Fibroblast of villous mesenchyme (primary cell): Measurements from ENCODE around the gene U2AF2. TPM values are rescaled to one million over a fixed set of nuclear protein-coding genes. Genes with fewer than 3 reads are reported as not detected.

ENCODE experiments used
- DNase-seq: peaks from one replicate; pipeline ENCODE4 v3.0.0-alpha.2; 2010; ENCODE audit warnings: low read depth
- H3K4me3 ChIP-seq: 2 replicates; pipeline ENCODE4 v1.5.1; 2011; ENCODE audit warnings: low read depth, mild to moderate bottlenecking, low read length
- total RNA-seq: library from RNA; depleted of rRNA; stranded (reverse); fragments of >200 nt; gene quantifications from 2 replicates; pipeline ENCODE4 v1.2.3, GENCODE V29; 2012
- TF ChIP-seq, protein P1 (sequence below): IDR thresholded peaks from 2 replicates; pipeline ENCODE4 v1.5.1; 2012; ENCODE audit warnings: low read depth, mild to moderate bottlenecking, low read length; ENCODE audit not compliant: insufficient read depth

The U2AF2 gene
- total RNA-seq, 1 donor, result 111 TPM

DNA sequence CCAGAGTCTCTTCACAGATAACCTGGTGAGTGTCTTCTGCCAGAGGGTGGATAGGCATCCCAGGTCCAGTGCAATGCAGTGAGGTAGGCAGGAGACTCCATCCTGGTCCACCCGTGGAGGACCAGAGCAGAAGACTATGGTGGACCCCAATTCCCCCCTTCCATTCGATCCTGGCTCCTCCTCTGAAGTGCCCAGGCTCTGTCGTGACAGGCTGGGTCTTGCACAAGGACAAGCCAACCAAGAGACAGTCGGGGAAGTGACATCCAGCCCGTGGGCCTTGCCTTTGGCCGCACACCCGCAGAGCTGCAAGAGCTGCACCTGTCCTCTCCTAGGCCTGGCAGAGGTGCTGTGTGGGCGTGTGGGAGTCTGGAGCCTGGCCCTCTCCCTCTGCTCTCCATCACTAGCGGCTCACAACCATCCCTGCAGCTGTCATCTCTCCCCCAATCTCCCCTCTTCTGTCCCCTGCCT lies 33.6 kb upstream of the U2AF2 start:
- DNase-seq, result no peak
- TF ChIP-seq, protein P1, sequence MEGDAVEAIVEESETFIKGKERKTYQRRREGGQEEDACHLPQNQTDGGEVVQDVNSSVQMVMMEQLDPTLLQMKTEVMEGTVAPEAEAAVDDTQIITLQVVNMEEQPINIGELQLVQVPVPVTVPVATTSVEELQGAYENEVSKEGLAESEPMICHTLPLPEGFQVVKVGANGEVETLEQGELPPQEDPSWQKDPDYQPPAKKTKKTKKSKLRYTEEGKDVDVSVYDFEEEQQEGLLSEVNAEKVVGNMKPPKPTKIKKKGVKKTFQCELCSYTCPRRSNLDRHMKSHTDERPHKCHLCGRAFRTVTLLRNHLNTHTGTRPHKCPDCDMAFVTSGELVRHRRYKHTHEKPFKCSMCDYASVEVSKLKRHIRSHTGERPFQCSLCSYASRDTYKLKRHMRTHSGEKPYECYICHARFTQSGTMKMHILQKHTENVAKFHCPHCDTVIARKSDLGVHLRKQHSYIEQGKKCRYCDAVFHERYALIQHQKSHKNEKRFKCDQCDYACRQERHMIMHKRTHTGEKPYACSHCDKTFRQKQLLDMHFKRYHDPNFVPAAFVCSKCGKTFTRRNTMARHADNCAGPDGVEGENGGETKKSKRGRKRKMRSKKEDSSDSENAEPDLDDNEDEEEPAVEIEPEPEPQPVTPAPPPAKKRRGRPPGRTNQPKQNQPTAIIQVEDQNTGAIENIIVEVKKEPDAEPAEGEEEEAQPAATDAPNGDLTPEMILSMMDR, result no peak
- no peak overlapping the region for H3K4me3 ChIP-seq

DNA sequence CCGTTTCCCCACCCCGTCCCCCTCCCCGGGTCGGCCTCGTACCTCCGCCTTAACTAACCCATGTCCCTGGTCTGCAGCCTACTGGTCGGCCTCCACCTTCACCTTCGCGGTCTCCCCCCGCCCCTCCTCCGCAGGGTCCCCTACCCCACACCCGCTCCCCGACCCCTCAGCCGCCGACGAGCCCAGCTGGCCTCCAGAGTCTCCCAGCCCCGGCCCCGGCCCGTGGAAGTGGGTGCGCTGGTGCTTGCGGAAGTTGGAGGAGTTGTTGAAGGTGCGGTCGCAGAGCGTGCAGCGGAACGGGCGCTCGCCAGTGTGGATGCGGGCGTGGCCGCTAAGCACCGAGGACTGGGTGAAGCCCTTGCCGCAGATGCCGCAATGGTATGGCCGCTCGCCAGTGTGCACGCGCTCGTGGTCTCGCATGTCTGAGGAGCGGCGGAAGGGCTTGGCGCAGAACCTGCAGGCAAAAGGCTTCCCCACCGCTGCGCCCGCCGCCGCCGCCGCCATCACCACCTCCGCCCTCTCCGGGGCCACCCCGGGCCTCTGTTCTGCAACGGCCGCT lies 33.1 kb upstream of the U2AF2 start:
- TF ChIP-seq, protein P1, result no peak
- DNase-seq, result no peak
- no peak overlapping the region for H3K4me3 ChIP-seq

DNA sequence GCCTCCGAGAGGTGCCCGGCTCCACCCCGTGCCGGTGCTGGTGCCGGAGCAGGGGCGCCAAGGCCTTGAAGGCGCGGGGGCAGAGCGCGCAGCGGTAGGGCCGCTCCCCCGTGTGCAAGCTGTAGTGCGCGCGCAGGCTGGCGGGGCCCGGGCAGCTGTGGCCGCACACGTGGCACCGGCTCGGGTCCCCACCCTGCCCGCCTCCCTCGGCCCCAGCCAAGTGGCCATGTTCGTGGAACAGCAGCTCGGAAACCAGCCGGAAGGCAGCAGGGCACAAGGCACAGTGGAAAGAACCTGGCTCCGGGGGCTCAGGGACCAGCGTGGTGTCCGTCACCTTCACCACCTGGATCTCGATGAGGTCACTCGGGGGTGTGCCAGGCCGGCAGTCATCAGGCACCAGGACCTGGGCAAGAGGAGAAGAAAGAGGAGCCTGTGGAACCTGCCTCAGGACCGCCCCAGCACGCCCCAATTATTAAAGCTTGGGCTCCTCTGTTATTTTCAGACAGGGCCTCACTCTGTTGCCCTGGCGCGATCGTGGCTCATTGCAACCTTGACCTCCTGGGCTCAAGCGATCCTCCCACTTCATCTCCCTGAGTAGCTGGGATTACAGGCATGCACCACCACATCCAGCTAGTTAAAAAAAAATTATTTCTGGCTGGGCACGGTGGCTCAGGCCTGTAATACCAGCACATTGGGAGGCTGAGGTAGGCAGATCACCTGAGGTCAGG lies 32.4 kb upstream of the U2AF2 start:
- no peak overlapping the region for H3K4me3 ChIP-seq
- TF ChIP-seq, protein P1, result no peak
- DNase-seq, result no peak

DNA sequence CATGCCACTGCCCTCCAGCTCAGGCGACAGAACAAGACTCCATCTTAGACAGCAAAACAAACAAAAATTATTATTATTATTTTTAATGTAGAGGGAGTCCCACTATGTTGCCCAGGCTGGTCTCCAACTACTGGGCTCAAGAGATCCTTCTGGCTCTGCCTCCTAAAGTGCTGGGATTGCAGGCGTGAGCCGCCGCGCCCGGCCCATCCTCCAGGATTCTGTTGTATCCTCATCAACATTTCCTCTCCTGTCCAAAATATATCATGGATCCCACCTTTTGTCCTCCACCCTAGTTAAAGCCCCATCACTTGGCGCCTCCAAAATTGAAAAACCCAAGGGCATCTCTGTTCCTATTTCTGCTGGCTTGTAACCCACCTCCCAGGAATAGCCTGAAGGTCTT lies 31.7 kb upstream of the U2AF2 start:
- DNase-seq, result no peak
- TF ChIP-seq, protein P1, result no peak
- no peak overlapping the region for H3K4me3 ChIP-seq

DNA sequence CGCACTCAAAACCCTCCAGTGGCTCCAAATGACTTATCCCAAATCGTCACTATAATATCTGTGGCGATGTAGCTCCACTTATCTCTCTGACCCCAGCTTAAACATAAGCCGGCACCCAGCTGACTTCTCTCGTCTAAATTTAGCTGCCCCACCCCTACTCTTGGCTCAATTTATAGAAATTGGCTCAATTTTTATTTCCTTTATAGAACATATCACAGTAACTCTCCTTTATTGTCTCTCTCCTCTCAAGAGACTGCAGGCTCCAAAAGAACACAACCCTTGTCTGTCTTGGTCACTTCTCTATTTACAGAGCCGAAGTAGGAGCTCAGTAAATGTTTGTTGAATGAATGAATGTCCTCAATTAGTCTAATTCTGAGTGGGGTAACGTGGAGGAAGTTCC lies 31.3 kb upstream of the U2AF2 start:
- TF ChIP-seq, protein P1, result no peak
- no peak for DNase-seq

DNA sequence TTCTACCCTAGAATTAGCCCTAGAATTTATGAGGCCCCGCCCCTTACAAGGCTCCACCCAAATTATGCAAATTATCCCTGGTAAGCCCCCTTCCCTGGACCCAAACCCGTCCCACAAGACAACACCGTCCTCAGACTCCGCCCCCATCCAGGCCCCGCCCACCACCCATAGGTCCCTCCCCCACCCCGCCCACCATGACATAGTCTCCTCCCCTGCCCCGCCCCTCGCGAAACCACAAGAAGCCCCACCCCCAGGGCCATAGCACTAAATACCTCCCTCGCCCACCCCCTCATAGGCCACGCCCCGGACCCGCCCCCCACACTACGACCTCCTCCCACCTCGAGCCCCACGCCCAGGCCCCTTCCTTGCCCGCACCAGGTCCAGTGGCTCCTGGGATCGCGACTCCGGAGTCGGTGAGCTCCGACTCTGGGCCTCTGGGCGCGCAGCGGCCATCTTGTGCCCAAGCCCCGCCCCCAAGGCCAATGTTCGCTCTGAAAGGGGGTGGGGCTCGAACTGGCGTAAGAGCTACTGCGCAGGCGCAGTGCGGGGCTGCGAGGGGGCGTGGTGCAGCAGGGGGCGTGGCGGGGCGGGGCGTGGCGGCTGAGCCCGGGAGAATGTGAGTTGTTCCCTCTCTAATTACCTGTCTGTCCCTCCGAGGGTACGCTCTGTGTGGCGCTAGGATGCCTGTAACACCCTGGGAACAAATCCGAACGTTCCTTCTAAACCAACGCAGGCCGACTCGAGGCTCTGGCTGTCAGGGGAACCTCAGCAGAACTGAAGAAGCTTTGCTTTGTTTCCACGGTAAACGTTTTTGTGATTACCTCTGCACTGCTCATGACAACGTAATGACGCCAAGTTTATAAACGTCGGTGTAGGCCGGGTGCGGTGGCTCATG lies 30.5 kb upstream of the U2AF2 start, which contains the start of gene ZNF784:
ZNF784 (minus strand) TSS at position 458 of the 895 bp plus-strand sequence; CDS start at position 453, 5 bp downstream.
- peak within 1 kb of the TSS; percentile 76 for H3K4me3 ChIP-seq
- peak; percentile 94 for DNase-seq
- TF ChIP-seq, protein P1, result no peak

More for the DNA sequence above, 31.3 kb upstream of the U2AF2 start:
- peak overlapping the region; percentile 76 for H3K4me3 ChIP-seq
